Activated T-cell treated with anti-CD3 and anti-CD28 coated beads, Interleukin-2, amount 50 U/mL, for 1 hour (primary cell): ENCODE measurements around the gene CXCL17.

Experiments
- DNase-seq: peaks from one replicate; pipeline ENCODE4 v3.0.0-alpha.2; 2020

Gene CXCL17

GRCh38 chr19:42423462-42424344 lies 19.0 kb downstream of the CXCL17 start:
- DNase-seq: peak; percentile 94

GRCh38 chr19:42422901-42423461 lies 19.8 kb downstream of the CXCL17 start:
- peak; percentile 70 for DNase-seq

DNA sequence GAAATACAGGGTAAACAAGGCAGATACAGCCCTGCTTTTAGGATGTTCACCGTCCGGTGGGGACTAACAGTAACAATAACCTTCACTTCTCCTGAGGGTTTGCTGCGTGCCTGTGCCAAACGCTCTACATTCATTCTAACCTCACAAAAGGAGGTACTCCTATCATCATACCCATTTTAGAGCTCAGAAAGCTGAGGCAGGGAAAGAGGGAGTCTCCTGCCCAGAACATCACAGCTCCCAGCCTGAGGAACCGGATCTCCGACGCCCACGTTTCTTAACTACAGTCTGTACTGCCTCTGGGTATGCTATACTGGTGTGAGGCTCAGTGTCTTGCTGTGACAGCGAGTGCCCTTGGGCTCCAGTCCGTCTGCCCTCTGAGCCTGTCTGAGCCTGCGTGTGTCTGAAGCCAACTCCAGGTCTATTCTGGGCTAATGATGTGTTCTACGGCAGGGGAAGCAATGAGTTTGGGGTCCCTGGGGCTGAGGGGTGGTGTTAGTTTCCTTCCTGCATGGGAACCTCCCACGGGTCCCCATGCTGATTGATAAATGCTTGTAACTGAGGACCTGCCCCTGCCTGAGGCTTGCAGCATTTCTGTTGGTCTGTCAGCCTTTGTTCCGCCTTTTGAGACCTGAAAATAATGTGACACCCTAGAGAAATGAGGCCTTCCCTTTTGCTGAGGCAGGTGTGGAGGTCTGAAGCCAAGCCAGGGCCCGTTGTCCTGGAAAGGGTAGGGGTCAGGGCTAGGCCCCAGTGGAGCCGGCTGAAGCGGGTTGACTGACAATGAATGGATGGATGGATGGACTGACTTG lies 20.4 kb downstream of the CXCL17 start:
- DNase-seq: no peak

GRCh38 chr19:42421591-42422031 lies 21.1 kb downstream of the CXCL17 start:
- DNase-seq: no peak

- no peak for DNase-seq
Measured at GRCh38 chr19:42421101-42421500, 21.6 kb downstream of the CXCL17 start.

GRCh38 chr19:42420055-42420544 lies 22.6 kb downstream of the CXCL17 start:
- peak; percentile 78 for DNase-seq

DNA sequence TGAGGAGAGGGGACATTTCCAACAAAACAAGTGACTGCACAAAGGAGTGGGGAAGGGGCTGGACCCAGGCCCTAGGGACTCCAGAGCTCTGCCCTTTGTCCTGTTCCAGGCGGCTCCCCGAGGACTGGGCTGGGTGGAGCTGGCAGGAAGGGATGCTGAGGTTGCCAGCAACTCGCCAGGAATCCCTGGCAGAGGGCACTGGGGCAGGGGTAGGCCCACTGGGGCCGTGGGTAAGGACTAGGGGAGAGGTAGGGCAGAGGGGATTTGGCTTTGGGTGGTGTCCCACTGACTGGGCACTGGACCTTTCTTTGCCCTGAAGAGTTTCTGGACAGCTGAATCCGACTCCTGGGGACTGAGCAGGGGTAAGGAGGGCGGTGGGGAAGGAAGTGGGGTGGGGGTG lies 23.4 kb downstream of the CXCL17 start:
- no peak for DNase-seq

GRCh38 chr19:42412661-42413076 lies 30.1 kb downstream of the CXCL17 start:
- no peak for DNase-seq

DNA sequence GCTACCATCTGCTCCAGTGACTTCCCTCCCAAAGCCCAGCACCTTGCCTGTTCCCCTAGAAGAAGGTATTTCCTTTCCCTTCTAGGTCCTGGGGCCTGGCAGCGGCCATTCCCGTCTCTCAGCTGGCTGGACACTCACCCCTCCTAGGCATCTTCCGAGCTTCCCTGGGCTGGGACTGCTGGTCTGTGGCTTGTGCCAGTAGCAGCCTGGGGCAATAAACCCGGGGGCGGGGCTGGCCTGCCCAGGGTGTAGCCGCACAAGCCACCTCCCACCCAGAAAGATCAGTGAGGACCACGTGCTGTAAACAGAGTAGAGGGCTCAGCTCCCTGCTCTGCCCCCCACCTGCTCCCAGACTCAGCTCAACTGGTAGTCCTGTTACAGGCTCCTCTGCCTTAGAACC lies 30.5 kb downstream of the CXCL17 start:
- DNase-seq: no peak

DNA sequence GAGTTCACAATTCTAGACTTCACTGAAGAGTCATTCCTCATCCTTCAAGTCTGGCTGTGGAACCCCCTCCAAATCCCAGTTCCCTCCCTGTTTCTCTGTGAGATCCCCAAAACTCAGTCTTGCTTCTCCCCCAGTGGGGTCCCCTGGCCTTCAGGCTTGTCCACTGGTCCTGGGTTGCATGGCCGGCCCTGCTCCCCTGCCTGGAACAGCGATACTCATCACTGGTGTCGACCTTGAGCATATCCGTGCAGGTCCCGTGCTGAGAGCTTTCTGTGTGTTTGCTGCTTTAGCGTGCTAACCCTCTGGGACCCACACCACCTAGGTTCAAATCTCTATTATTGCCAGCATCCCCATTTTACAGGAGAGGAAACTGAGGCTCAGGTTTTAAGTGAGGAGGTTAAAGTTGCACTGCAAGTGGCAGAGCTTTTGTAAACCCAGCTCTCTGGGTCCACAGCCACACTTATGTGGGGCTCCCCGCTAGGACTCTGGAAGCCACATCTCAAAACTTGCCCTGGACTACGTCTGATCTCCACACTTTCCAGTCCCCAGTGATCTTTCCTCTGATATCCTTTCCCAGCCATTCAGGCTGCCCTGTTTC lies 31.1 kb downstream of the CXCL17 start:
- DNase-seq: no peak

GRCh38 chr19:42410371-42410770 lies 32.4 kb downstream of the CXCL17 start:
- no peak for DNase-seq

DNA sequence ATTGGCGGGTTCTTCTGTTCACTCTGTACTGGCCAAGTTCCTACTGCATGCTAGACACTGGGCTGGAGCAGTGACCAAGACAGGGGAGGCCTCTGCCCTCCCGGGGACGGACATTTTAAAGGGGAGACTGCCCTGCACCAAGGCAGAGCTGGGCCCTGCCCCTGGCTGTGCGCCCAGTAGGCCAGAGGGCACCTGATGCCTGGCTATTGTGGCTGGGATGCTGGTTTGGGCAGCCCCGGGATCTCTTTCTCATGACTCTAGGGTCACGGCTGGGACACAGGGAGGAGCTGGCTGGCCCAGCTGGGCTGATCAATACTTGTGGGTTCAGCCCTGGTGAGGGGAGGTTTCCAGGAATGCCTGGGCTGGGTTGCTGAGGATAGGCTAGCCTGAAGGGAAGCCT lies 33.3 kb downstream of the CXCL17 start:
- no peak for DNase-seq

- no peak for DNase-seq
Measured at GRCh38 chr19:42407816-42408175, 35.0 kb downstream of the CXCL17 start.

DNA sequence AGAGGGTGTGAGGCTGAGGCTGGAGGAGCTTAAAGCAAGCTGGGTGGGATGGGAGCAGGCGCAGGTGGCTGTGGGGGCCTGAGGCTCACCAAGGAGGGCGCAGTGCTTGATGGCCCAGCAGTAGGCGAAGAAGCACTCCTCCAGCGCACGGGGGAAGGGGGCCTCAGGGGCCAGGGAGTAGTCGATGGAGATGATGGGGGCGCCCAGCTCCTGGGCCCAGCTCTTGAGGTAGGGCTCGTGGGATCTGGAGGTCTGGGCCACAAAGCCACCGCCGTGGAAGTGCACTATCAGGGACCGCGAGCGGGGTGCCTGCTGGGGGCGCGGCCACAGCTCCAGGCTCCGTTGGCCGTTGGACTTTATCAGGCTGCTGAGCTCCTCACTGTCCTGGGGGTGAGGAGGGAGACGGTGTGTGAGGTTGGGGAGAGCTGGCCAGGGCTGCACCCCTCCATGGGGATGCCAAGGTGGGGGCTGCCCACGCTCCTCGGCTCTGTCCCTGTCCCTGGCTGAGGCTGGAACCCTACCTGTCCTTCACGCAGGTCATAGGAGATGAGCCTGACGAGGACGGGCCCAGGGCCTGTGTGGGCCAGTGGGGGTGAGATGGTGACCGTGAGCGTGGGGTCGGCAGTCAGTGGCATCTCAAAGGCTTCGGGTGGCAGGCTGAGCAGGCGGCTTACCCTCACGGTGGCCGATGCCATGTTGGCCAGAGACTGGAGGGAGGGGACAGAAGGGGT lies 35.5 kb downstream of the CXCL17 start:
- DNase-seq: no peak

DNA sequence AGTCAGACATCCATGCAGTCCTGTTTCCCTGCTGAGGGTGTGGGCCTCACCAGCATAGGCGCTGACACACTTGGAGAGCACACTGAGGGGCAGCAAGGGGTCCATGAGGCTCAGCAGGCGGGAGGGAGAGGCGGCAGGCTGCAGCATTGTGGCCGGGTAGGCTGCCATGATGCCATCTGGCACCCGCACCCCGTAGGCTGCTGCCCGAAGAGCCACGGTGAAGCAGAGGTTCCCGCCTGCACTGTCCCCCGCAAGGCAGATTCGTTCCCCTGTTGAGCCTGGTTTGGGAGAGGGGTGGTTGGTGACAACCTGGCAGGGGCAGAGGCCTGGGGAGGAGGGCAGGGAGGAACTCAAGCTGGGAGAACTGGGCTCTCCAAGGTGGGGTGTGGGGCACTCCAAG lies 36.6 kb downstream of the CXCL17 start:
- DNase-seq: no peak

DNA sequence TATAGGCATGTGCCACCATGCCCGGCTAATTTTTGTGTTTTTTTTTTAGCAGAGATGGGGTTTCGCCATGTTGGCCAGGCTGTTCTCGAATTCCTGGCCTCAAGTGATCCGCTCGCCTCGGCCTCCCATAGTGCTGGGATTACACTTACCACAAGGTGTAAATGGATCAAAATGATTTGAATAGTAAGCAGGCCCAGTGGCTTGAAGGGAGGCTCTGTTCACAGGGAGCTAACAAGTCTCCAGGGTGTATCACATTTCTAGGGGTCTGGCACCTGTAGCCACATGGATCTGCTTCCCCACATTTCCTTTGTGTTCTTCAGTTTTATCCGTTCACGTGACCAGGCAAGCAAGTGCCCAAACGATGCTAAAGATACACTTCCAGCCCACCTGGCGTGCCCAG lies 39.2 kb downstream of the CXCL17 start:
- DNase-seq: no peak

GRCh38 chr19:42402376-42403116 lies 40.2 kb downstream of the CXCL17 start:
- DNase-seq: no peak

GRCh38 chr19:42401365-42402303 lies 41.1 kb downstream of the CXCL17 start:
- DNase-seq: peak; percentile 82

DNA sequence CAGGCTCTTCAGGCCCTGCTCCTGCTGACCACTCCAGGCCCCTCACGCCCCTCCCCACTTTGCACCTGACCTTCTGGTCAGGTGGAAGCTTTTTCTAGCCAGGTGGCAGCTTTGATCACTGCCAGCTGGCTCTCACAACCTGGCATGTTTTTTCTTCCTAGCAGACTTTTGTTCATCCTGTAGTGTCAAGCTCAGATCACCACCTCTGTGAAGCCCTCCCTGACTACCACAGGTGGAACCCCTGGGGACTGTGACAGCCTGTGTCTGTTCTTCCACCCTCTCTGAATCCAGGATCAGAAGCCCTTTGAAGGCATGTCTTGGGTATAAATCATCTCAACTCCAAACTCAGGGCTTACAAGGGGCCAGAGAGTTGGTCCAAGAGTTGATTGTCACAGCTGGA lies 42.3 kb downstream of the CXCL17 start:
- no peak for DNase-seq
